ENCODE measurements around the gene LCN12.

DNA sequence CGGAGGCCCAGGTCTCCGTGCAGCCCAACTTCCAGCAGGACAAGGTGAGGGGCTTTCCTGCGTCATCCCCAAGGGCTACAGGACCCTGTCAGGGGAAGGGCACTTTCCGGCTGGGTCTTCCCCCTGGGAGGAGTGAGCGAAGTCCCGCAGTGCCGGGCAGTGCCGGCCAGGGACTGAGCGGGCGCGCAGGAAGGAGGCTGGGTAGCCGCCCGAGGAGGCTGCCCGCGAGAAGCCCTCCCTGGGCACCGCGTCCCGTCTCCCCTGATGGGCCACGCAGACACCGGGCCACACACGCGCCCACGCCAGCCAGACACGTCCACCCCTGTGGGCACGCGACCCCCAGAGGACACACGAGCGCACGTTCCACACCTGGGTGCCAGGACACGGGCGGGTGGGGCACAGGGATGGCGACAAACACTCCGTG is 25.6 kb downstream of the LCN12 start:
- no peak for TF ChIP-seq CTCF (IDR thresholded peaks at IDR 0.05)
- TF ChIP-seq POLR2A (IDR thresholded peaks at IDR 0.05): no peak

Data from heart left ventricle (tissue), 13 donors.